ENCODE measurements around the gene NEURL1.

GRCh38 chr10:103465411-103466179, 27.9 kb upstream of the NEURL1 start:
- TF ChIP-seq CTCF (conservative IDR thresholded peaks at IDR 0.05), result no peak
- TF ChIP-seq ZFX (IDR thresholded peaks at IDR 0.05), result no peak

Data from C4-2B (cell line).